GM21515 (cell line): Measurements from ENCODE around the gene ESPN.

Experiments
- ATAC-seq: cut with Tn5 transposase; IDR thresholded peaks from one replicate; pipeline ENCODE4 v1.9.1; 2021; ENCODE audit not compliant: unreplicated experiment

ESPN gene

DNA sequence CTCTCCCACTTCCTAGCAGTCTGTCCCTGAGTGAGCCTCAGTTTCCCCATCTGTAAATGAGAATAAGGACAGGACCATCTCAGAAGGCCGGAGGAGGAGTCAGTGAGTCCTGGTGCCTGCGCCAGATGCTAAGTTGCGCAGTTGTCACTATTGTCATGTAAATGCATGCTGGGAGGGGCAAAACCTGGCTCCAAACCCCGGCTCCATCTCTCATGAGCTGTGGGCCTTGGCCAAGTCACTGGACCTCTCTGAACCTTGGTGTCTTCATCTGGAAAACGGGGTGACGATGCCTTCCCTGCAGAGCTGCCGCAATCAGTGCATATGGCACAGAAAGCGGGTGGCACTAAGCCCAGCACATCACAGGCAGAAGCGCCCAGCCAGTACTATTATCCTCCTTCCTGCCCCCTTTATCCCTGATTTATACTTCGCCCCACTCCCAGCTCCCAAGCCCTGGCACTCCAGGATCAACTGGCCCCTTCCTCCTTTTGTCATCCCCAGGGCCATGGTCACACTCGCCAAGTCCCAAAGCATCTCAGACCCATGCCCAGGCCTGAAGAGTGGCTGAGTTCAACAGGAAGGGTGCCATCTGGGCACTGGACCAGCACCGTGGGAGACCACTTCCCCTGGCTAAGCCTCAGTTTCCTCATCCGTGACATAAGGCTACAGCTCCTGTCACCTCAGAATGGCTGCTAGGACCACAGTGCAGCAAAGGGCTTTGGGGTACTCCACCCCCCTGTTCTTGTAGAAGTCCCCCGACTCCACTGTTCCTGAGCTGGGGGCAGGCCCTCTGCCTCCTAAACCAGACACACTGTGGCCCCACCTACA lies 71.2 kb downstream of the ESPN start:
- no peak for ATAC-seq

DNA sequence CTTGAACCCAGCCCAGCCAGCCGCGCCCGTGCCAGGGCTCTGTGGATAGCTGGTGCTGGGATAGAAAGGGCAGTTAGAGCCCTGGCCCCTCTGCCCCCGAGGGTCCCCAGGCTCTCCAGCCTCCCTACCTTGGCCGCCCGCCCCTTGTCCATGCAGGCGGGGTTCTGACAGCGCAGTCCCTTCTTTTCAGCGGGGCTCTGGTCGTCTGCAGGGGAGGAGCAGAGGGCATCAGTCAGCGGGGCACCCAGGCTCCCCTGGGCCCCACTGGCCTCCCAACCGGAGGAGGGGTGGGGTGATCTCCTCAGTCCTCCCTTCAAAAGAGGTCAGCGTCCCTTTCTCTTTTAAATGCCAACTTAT lies 71.8 kb downstream of the ESPN start:
- no peak for ATAC-seq

DNA sequence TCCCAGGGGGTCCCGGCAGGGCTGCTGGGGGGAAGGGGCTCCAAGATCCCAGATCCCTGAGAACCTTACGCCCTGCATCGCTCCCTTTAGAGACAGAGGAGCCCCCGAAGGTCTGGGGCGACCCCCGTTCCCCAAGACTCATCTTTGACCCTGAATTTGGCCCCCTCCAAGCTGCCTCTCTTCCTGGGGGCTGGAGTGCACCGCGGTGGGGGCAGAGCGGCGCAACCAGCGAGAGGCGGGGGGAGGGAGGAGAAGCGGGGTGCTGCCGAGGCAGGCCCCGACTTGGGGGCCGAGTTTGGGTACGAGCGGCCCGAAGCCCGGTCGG lies 72.3 kb downstream of the ESPN start:
- ATAC-seq = no peak

DNA sequence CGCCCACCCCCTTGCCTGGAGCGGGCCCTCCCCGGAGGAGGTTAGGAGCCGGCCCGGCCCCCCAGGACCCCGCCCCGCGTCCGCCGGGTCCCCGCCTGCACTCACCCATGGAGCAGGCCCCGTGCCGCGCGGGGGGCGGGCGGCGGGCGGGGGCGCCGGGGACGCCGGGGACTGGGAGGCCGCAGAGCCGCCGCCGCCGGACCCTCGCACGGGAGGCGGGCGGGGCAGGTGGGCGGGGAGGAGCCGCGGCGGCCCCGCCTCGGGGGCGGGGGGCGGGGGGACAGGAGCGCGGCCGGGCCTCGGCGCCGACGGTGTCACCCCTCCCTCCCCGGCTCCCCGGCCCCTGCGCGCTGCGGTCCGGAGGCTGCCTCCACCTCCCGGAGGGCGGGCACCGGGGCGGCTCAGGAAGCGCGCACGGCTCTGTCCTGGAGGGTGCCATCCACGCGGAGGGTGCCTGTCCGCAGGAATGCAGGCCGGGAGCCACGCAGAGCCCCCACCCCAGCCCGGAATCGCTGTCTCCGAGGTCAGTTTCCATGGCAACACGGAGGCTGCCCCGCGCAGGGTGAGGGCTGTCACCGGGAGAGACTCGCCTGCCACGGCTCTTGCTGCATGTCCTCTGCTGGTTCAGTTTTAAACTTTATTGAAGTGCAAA lies 72.8 kb downstream of the ESPN start:
- no peak for ATAC-seq

DNA sequence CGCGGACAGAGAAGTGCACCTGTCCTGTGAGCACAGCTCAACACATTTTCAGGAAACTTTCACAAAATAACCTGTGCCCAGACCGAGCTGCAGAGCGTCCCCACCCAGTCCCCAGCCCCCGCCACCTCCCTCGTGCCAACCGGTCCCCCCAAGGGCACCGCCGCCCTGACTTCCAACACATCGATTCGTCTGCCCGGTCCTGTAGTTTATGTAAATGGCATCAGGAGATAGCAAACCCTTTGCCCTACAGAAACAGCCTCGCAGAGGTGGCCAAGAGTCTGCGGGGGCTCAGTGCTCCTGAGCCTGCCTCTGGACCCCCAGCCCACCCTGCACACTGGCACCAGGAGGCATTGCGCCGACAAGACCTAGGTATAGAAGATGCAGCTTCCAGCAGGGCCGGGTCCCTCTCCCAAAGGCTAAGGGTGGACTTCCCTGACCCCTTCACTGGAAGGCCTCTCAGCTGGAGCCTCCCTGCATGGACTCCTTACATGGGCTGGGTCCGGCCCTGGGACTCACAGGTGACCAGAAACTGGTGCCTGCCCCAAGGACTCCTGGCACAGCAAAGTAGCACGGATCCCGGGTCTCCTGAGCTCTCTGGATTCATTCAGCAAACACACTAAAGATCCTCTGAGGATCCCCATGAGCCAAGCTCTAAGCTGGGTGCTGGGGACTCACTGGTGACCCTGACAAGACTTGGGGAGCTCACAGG lies 73.4 kb downstream of the ESPN start:
- ATAC-seq = no peak

DNA sequence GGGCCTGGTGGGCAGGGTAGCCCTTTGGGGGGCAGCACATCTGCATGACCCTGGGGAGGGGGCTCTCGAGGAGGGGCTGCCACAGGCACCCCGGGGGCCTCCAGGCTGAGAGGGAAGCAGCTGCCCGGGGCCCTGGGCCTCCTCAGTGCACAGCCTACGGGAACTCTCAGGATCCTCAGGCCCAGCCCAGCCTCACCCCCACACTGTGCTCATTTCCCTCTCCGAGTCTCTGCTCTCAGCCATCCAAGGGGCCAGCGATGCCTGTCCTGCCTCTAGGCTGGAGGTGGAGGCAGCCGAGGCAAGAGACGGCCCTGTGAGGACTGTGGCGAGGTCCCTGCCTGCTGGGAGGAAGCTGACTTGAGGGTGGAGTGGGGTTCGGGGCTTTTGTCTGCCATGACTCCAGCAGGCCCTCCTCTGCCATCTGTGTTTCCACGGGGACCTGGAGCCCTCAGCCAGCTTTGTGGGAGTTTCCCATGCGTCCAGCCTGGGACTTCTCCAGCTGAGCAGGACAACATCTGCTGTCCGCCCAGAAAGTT lies 74.1 kb downstream of the ESPN start:
- no peak for ATAC-seq

DNA sequence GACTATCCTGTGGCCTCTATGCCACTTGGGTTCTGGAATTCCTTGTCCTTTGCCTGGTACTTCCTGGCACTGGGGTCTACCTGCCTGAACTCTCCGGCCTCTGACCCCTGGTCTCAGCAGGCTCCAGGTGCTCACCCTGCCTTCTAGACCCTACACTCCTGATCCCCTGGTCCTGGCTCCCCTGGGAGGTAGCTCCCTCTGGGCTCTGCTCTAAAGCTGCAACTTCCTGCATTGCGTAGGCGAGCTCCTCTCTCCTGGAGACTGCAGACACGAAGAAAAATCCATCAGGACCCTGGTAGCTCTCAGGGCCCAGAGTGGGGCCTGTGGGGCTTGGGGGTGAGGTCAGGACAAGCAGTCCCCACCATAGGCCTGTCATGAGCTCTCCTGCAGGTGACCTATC lies 74.7 kb downstream of the ESPN start:
- no peak for ATAC-seq

DNA sequence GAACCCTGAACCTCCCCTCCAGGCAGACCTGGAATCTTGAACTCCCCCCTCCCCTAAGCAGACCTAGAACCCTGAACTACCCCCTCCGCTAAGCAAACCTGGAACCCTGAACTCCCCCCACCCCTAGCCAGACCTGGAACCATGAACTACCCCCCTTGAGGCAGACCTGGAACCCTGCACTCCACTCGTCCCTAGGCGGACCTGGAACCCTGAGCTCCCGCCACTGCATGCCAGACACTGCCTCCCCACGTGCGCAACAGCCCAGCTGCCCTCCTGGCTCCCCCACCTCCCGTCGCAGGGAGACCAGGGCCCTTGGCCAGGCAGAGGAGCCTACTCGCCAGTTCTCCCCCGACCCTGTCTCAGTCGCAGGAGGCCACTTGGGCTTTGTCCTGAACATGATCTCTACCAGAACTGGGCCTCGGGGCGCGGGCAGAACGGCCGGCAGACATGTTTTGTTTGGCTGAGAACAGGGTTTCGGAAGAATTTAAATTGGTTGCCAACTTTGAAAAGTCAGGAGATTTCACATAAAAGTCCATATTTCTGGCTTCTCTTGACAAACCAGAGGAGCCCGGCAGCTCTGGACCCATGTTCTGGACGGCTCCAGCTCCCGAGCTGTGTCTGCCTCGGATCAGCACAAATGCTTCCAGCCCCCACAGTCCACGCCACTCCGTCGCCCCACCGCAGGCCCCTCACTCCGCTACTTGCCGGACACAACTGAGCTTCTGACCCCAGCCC lies 76.1 kb downstream of the ESPN start:
- no peak for ATAC-seq

DNA sequence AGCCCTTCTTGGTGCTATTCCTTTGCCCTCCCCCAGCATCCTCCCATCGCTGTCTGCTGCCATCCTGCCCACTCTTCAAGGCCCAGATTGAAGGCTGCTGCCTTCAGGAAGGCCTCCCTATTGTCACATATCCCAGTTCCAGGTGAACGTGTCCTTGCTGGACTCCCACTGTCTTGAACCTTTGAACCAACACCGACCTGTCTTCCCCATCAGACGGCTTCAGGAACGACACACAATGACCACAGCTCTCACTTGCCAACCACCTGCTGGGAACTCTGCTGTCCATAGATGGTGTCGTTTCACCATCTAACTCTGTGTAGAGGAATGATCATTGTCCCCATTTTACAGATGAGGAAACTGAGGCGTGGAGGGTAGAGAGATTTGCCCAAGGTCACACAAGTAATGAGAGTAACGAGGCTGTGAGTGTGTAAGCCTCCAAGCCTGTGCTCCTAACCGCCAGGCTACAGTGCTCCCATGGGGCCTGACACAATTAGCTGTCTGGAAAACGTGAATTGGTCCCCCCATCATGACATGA lies 76.8 kb downstream of the ESPN start:
- ATAC-seq = no peak

DNA sequence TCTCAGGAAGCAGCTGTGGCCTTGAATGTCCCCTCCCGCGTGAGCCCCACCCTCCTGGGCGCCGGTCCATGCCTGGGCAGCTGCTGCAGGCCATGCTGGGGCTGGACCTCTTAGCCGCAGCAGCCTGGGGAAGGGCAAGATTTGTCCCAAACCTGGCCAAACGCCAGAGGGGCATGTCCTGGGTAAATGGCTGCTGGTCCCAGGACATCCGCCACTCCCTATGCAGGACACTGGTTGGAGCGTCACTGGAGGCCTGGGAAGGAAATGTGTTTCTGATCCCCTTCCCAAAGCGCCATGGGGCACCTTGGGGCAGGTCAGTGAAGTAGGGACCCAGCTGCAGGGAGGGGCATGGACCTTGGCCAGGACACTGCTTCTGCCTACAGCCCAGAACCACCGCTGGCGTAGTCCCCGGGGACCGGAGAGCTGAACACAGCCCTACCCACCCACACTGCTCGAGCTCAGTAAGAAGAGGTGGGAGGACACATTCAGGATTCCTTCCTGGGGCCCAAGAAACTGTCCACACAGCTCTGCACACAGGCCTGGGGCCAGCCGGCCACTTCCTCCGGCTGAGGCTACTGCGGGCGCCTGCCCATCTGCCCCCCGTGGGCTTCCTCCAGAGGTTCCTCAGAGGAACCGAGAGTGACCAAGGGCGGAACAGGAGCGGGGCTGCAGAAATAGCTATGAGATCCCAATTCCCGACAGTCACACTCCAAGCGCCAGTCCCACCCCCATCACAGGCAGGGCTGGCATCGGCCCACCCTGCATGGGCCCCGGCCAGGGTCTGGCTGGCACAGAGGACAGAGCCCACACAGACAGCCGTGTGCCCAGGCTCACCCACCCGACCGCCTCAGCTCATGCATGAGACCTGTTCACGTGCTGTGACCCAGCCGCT lies 77.7 kb downstream of the ESPN start:
- ATAC-seq = no peak

DNA sequence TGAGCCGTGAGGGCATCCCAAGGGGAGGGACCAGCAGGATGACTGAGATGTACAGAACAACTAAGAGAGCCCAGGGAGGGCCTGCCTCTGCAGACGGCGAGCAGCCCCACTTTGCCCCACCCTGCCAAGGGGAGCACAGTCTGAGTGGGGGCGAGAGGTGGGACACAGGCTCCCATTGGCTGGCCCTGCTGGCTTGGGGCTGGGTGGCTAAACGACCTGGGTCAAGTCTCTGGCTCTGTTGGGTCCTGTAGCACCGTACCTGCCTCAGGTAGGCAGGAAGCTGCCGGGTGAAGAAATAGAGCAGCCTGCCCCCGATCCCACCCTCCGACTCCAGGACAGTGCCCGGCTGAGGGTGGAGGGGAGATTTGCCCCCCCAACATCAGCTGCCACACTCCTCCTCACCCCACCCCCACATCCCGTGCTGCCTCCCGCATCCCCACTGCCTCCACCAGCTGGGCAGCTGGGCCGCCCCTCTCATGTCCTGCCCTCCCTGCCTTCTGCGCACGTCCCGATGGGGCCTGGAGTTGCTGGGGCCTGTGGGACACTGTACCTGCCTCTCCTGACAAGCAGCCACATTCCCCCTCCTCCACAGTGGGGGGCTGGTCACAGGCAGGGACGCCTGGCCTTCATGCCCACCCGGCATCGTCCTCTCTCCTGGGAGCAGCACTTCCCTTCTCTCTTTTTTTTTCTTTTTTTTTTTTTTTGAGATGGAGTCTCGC lies 79.5 kb downstream of the ESPN start:
- ATAC-seq = no peak

DNA sequence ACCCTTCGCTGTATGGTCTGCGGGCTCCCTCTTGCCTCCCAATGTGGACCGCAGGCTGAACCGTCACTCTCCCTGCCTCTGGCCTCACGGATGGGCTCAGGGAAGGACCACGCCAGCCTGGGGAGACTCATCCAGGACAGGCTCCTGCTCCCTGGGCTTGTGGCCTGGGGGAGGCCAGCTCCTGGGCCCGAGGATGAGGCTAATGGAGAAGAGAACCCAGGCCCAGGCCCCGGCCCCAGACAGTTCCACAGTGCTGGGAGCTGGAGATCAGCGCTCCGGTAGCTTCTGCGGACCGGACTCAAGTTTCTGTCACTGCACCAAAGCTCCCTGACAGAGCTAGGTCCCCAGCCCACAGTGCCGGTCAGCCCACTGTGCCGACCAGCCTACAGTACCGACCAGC lies 80.3 kb downstream of the ESPN start:
- ATAC-seq = no peak

DNA sequence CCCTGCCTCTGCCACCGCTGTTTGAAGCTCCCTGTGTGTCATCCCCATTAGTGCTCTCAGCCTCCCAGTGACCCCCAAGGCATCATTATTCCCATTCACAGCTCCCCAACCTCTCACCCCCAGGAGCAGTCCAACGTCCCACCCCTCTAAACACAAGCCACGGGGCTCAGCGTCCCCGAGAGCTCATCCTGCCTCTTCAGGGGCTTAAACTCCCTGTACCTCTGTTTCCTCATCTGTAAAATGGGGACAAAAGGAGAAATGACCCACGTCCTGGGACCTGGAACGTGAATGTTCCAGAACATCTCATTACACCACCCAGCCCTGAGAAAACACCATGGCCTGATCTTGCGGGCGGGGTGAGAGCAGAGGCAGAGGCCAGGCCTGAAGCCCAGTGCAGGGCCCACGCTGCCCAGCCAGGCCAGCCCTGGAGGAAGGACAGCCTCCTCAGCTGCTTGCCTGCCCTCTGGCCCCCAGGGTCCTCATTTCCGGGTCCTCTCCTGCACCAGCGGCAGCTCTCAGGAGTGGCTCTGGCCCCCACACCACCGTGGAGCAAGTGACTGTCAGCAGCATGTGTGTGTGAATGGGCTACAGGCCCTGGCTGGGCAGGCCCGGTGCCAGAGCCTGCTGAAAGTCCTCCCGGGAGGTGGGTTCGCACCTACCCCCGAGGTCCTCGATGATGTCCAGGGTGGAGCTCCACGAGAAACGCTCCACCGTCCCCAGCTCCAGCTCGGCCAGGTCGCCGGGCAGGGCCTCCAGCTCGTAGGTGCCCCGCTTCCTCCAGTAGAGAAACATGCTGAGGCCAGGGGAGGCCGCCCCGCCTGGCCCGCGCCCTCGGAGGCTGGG lies 81.0 kb downstream of the ESPN start:
- no peak for ATAC-seq

DNA sequence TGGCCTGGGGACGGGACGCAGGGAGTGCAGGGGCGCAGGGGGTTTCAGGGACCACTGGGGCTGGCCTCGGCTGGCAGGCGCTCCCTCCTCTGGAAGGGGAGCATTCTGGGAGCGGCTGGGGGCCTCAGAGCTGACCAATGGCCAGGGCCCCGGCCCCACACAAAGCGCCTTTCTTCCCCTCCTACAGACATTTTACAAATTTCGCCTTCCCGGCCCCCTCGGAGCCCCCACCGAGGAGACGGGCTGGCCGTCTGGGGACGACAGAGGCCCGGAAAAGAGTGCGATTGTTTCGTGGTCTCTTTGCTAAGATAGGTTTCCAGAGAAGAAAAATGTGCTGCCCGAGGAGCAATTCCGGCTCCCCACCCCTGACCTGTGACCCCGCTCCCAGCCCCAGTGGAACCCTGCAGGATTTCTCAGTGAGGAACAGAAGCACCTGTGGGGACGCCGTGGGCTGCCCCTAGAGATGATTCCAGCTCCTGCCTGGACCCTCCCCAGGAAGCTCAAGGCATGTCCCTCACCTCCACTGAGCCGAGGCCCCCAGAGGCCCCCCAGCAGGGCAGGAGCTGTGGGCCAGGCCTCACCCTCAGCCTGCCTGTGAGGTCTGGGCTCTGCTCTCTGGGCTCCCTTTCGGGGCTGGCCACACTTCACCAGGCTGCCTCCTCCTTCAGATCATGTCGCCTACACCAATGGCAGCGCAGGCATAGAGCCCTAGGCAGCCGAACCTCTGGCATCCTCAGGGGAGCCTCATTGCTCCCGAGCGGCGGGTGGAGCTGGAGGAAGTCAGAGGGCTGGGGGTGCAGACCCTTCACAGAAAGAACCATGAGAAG lies 81.8 kb downstream of the ESPN start:
- no peak for ATAC-seq

DNA sequence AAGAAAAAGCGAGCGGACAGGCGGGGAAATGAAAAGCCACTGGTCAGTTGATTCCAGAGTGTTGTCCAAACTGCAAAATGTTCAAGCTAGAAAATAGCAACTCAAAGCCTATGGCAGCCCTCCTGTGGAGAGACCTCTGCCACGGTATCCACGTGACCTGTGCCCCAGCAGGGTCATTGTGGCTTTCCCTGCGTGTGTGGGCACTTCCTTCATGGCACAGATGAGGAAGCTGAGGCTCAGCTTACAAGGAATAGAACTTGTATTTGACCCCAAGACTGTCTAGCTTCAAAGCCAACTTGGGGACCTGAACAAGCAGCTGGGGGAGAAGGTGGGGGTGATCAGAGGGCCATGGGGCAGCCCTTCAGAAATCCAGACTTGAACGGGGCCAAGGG lies 82.5 kb downstream of the ESPN start:
- ATAC-seq = no peak

DNA sequence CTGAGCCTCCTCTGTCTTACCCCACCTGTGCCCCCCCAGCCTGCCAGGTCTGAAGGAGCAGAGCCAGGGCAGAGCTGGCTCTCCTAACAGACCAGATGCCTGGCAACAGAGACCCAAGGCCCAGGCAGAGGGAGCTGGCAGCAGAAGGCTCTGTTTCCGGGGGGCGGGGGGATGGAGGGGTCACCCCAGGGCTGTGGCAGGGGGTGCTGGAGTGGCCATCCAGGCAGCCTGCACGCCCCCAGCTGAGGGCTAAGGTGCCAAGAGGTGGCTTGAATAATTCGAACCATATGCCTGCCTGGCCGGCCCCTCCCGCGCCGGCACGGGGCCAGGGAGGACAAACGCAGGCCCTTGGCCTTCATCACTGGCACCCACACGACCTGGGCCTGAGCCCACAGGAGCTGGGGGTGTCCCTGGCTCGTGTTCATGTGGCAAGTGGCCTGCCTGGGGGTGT lies 82.9 kb downstream of the ESPN start:
- ATAC-seq = no peak

DNA sequence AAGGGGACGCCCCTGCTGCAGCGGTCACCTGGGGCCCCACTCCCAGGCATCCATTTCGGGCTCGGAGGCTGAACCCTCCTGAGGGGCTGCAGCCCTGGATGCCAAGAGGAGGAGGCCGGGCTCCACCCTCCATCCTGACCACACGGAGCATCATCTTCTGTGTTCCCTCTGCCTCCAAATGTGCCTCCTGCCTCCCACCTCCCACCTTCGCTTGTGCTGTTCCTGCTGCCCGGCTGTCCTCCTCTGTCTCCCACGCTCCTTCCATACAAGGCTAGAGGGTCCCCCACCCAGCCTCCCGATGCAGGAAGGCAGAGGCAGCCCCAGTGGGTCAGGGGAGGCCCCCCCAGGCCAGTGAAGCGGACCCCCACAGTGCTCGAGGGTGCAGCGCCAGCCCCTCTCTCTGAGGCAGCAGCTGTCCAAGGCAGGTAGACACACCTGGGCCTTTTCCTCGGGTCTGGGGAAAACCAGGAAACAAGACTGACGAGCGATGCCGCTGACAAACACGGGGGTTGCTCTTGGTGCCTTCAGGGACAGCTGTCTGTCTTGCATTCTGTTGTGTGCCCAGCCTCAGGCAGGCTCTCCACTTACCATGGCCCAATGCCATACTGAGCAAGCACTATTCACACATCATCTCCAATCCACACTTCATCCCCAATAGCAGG lies 83.7 kb downstream of the ESPN start:
- no peak for ATAC-seq
